Measurements from ENCODE around the gene FANCC.

FANCC gene

GRCh38 chr9:95112436-95113280, 204.9 kb downstream of the FANCC start:
- DNase-seq: no peak

- no peak for DNase-seq
These were observed 205.8 kb downstream of the FANCC start for GRCh38 chr9:95111716-95112115.

GRCh38 chr9:95110921-95111525, 206.5 kb downstream of the FANCC start:
- DNase-seq: no peak

GRCh38 chr9:95109456-95109855, 208.1 kb downstream of the FANCC start:
- no peak for DNase-seq

- no peak for DNase-seq
These were observed 208.7 kb downstream of the FANCC start for GRCh38 chr9:95108777-95109176.

- DNase-seq: no peak
These were observed 209.5 kb downstream of the FANCC start for GRCh38 chr9:95107976-95108375.

- DNase-seq: no peak
These were observed 210.3 kb downstream of the FANCC start for GRCh38 chr9:95107001-95107749.

- no peak for DNase-seq
These were observed 211.8 kb downstream of the FANCC start for GRCh38 chr9:95105519-95106287.

- no peak for DNase-seq
These were observed 212.5 kb downstream of the FANCC start for GRCh38 chr9:95104980-95105379.

- DNase-seq: no peak
These were observed 212.9 kb downstream of the FANCC start for GRCh38 chr9:95104581-95104960.

GRCh38 chr9:95103871-95104580, 213.5 kb downstream of the FANCC start:
- DNase-seq: no peak

- no peak for DNase-seq
These were observed 214.2 kb downstream of the FANCC start for GRCh38 chr9:95103281-95103771.

- no peak for DNase-seq
These were observed 214.9 kb downstream of the FANCC start for GRCh38 chr9:95102572-95102971.

- no peak for DNase-seq
These were observed 215.5 kb downstream of the FANCC start for GRCh38 chr9:95102001-95102433.

GRCh38 chr9:95101326-95101725, 216.2 kb downstream of the FANCC start:
- no peak for DNase-seq

- DNase-seq: no peak
These were observed 217.4 kb downstream of the FANCC start for GRCh38 chr9:95100071-95100627.

GRCh38 chr9:95099321-95100070, 218.0 kb downstream of the FANCC start:
- DNase-seq: no peak

GRCh38 chr9:95098391-95098921, 219.1 kb downstream of the FANCC start:
- DNase-seq: no peak

GRCh38 chr9:95097279-95097678, 220.2 kb downstream of the FANCC start:
- no peak for DNase-seq

GRCh38 chr9:95096807-95097206, 220.7 kb downstream of the FANCC start:
- no peak for DNase-seq

GRCh38 chr9:95096381-95096780, 221.1 kb downstream of the FANCC start:
- DNase-seq: no peak
